HG03432 (cell line): Measurements from ENCODE around the gene RPS3.

Experiments used
- ATAC-seq: cut with Tn5 transposase; IDR thresholded peaks from one replicate; pipeline ENCODE4 v1.9.1; 2021; ENCODE audit warnings: mild to moderate bottlenecking, moderate library complexity; ENCODE audit not compliant: unreplicated experiment

The RPS3 gene

DNA sequence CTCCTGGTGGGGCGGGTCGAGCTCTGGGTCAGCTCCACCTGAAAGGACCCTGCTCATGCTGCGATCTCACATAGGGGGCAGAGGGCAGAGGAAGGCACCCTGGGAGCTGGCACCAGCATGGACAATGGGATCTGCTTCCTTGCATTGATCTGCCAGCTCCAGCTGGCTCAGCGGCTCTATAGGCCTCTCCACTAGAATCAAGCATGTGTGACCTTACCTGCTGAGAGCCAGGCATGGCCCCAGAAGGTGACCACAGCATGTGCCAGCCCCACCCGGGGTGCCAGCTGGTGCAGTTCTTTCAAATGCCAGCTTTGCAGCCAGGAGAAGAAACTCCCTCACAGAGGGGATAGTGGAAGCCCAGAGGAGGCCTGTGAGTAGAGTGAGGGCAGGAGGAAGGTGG is 55.7 kb downstream of the RPS3 start:
- ATAC-seq: no peak
